ENCODE results near the gene TBL3. TPM values are rescaled to one million over a fixed set of nuclear protein-coding genes. Genes with fewer than 3 reads are reported as not detected.
A peak's percentile ranks its signal among the peaks of the same experiment; 100 is the strongest.

Gene TBL3
- 25.6 TPM for total RNA-seq
- long read RNA-seq, full-length matches to known transcripts, result 51 of 104 reads
- long read RNA-seq, partial matches to known transcripts, result 41 of 104 reads
- long read RNA-seq, other reads (novel, unspliced or antisense), result 12 of 104 reads

DNA sequence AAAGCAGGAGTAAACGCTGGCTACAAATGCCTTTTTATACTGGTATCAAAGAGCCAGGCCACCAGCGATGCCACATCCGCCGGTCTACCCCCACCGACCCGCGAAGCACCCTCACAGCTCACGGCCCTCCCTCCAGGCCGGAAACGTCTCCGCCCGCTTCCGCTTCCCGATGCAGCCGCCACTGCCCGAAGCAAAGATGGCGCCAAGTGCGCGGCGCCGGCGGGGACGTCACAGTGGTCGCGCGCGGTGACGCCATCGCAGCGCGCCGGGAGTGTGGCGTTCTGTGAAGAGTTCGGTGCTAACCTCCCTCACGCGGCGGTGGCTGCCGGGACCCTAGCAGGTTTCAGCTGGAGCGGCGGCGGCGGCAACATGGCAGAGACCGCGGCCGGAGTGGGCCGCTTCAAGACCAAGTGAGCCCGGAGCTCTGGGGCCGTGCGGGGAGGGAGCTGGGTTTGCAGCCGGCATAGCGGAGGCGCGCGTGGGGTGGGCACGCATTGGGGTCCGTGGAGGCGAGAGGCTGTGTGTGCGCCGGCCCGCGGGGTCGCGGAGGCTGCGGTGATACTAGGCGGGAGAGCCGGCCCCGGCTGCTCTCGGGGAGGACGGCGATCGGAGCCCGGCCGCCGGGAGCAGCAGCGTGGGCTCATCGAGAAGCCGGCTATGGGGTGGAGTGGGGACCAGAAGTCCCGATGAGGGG lies at the start of gene TBL3:
Gene TBL3 (plus strand): TSS at position 258 of the 694 bp plus-strand sequence. CDS start 112 bp downstream, at position 370.
- peak; percentile 96 to 97 for ATAC-seq
- DNase-seq, result peak; percentile 95
- no peaks in the 10 kb centered on the region for H3K27me3 ChIP-seq (ENCODE audit: low read depth)
- no peaks in the 10 kb centered on the region for H3K9me3 ChIP-seq
- peaks cover 30% of the 10 kb centered on the region for H3K36me3 ChIP-seq
- H3K4me3 ChIP-seq, result peak within 1 kb of the TSS; percentile 100
- intact Hi-C loops (cut with DNase I), result no loop called here
- TF ChIP-seq, protein P1, sequence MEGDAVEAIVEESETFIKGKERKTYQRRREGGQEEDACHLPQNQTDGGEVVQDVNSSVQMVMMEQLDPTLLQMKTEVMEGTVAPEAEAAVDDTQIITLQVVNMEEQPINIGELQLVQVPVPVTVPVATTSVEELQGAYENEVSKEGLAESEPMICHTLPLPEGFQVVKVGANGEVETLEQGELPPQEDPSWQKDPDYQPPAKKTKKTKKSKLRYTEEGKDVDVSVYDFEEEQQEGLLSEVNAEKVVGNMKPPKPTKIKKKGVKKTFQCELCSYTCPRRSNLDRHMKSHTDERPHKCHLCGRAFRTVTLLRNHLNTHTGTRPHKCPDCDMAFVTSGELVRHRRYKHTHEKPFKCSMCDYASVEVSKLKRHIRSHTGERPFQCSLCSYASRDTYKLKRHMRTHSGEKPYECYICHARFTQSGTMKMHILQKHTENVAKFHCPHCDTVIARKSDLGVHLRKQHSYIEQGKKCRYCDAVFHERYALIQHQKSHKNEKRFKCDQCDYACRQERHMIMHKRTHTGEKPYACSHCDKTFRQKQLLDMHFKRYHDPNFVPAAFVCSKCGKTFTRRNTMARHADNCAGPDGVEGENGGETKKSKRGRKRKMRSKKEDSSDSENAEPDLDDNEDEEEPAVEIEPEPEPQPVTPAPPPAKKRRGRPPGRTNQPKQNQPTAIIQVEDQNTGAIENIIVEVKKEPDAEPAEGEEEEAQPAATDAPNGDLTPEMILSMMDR (IDR thresholded peaks at IDR 0.05), result no peak
- peak within 1 kb of the TSS; percentile 93 for H3K27ac ChIP-seq
- H3K4me1 ChIP-seq, result peaks cover 27% of the 10 kb centered on the region

DNA sequence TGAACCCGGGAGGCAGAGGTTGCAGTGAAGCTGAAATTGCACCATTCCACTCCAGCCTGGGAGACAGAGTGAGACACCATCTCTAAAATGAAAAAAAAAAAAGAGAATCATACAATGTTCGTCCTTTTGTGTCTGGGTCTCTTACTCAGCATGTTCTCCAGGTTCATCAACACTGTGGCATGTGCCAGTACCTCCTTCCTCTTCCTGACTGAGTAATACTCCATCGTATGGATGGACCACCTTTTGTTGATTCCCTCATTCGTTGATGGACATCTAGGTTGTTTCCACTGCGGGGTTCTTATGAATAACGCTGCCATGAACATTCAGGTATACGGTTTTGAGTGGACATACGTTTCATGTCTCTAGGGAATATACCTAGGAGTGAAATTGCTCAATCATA lies 49.5 kb upstream of the TBL3 start:
- Histone ChIP-seq H3K27me3 (ENCODE audit: low read depth) (peaks cover 60% of the 10 kb centered on the region), H3K4me3 (no peak overlapping the region), H3K27ac (no peak overlapping the region), H3K9me3 (no peaks in the 10 kb centered on the region), H3K36me3 (no peaks in the 10 kb centered on the region), H3K4me1 (peaks cover 11% of the 10 kb centered on the region)
- intact Hi-C loops (cut with DNase I), result no loop called here
- no peak for DNase-seq
- TF ChIP-seq, protein P1 (IDR thresholded peaks at IDR 0.05), result no peak
- ATAC-seq, result no peak

GRCh38 chr16:1923299-1924034 lies 48.4 kb upstream of the TBL3 start:
- no peaks in the 10 kb centered on the region for H3K9me3 ChIP-seq
- ATAC-seq (peak; percentile 55 to 58), DNase-seq (no peak)
- H3K4me3 ChIP-seq, result no peak overlapping the region
- H3K27me3 ChIP-seq (ENCODE audit: low read depth), result peaks cover 53% of the 10 kb centered on the region
- no peak overlapping the region for H3K27ac ChIP-seq
- TF ChIP-seq, protein P1 (IDR thresholded peaks at IDR 0.05), result peak; percentile 14
- peaks cover 10% of the 10 kb centered on the region for H3K4me1 ChIP-seq
- intact Hi-C loops (cut with DNase I), result no loop called here
- no peaks in the 10 kb centered on the region for H3K36me3 ChIP-seq

GRCh38 chr16:1924095-1924494 lies 47.8 kb upstream of the TBL3 start:
- Histone ChIP-seq H3K9me3 (no peaks in the 10 kb centered on the region), H3K4me1 (peaks cover 6% of the 10 kb centered on the region), H3K27me3 (ENCODE audit: low read depth) (peaks cover 47% of the 10 kb centered on the region), H3K27ac (no peak overlapping the region), H3K4me3 (no peak overlapping the region), H3K36me3 (no peaks in the 10 kb centered on the region)
- no peak for ATAC-seq
- intact Hi-C loops (cut with DNase I), result no loop called here
- DNase-seq, result no peak
- TF ChIP-seq, protein P1 (IDR thresholded peaks at IDR 0.05), result no peak

DNA sequence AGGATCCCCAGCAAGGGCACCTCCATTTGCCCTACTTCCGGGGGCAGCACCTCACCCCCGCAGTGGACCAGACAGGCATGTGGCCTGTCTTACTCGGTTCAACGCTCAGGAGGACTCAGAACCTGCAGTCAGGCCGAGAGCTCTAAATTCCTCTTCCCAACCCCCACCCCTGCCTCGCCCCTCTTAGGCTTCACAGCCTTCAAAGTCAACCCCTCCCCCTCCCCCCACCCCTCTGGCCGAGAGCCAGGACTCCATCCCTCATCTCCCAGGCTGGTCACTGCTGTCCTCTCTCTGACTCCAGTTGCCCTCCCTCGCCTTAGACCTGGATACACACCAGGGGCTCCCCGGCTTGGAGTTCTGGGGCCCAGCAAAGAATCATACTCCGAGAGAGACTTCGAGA lies 45.6 kb upstream of the TBL3 start:
- H3K27me3 ChIP-seq (ENCODE audit: low read depth), result peaks cover 29% of the 10 kb centered on the region
- no peak overlapping the region for H3K4me3 ChIP-seq
- DNase-seq (no peak), ATAC-seq (no peak)
- no peaks in the 10 kb centered on the region for H3K9me3 ChIP-seq
- no peak overlapping the region for H3K27ac ChIP-seq
- H3K4me1 ChIP-seq, result peaks cover 12% of the 10 kb centered on the region
- intact Hi-C loops (cut with DNase I), result no loop called here
- no peaks in the 10 kb centered on the region for H3K36me3 ChIP-seq
- TF ChIP-seq, protein P1 (IDR thresholded peaks at IDR 0.05), result no peak

Measured in lower lobe of right lung (tissue), 2 donors.